ENCODE results near the gene ZNF740. TPM values are rescaled to one million over a fixed set of nuclear protein-coding genes. Genes with fewer than 3 reads are reported as not detected.

The ZNF740 gene
- total and polyA plus RNA-seq, 2 of the 8 experiments (the other 6 are each of a cell fraction or from before 2014, with no cell fraction given), result 8.2 to 40.0 TPM

GRCh38 chr12:53147653-53148052 lies 32.9 kb upstream of the ZNF740 start:
- Histone ChIP-seq H4K5ac (ENCODE audit: insufficient read length, low read depth, low read length) (no peak overlapping the region), H3K56ac (replicated peaks; ENCODE audit: insufficient read length, low read depth, low read length) (no peak overlapping the region), H2BK12ac (ENCODE audit: low read depth, low read length) (no peak overlapping the region), H3K23ac (ENCODE audit: insufficient read length) (no peak overlapping the region), H3K27ac (ENCODE audit: low read depth, low read length) (no peak overlapping the region), H3K23me2 (ENCODE audit: low read depth, low read length) (no peaks in the 10 kb centered on the region), H3K36me3 (ENCODE audit: control insufficient read depth in 2 of 4, insufficient read depth in 4 of 4, low read length in 3 of 4) (no peaks in the 10 kb centered on the region), H2BK15ac (ENCODE audit: low read length) (no peak overlapping the region), H2BK5ac (ENCODE audit: low read depth, low read length) (no peak overlapping the region), H3K9me3 (ENCODE audit: insufficient read depth in 2 of 2, low read depth in 1 of 2, low read length in 1 of 2) (peaks cover 0 to 4% of the 10 kb centered on the region in 2 experiments; a peak in 2 of 4 replicates), H2AFZ (ENCODE audit: low read length) (no peak overlapping the region), H3K4me3 (ENCODE audit: extremely low read depth in 1 of 4, insufficient read depth in 2 of 4, low read depth in 3 of 4, low read length in 4 of 4) (no peak overlapping the region), H3K27me3 (replicated peaks in 1 of 4; ENCODE audit: control insufficient read depth in 3 of 4, extremely low read depth in 1 of 4, insufficient read depth in 3 of 4, low read length in 3 of 4) (no peaks in the 10 kb centered on the region), H3K79me2 (ENCODE audit: control insufficient read depth in 1 of 2, insufficient read depth in 2 of 2, low read length in 2 of 2) (no peaks in the 10 kb centered on the region), H3K79me1 (ENCODE audit: low read depth, low read length) (no peaks in the 10 kb centered on the region), H2BK20ac (ENCODE audit: low read length) (no peak overlapping the region), H2BK120ac (replicated peaks; ENCODE audit: low read depth, low read length) (no peak overlapping the region), H3K18ac (ENCODE audit: extremely low read depth, low read length) (no peak overlapping the region), H3K14ac (ENCODE audit: insufficient read length) (no peak overlapping the region), H3K4me1 (replicated peaks in 1 of 4; ENCODE audit: control insufficient read depth in 3 of 4, insufficient read depth in 4 of 4, low read length in 3 of 4) (peaks cover 0 to 2% (median 0%) of the 10 kb centered on the region in 4 experiments; a peak in 2 of 7 replicates), H4K91ac (replicated peaks; ENCODE audit: insufficient read length, low read length) (no peak overlapping the region), H3K4ac (replicated peaks; ENCODE audit: insufficient read length, low read depth, low read length) (no peak overlapping the region), H4K20me1 (replicated peaks in 1 of 2; ENCODE audit: control insufficient read depth in 1 of 2, insufficient read depth in 2 of 2, low read length in 2 of 2) (no peaks in the 10 kb centered on the region), H3K9ac (replicated peaks in 1 of 4; ENCODE audit: extremely low read depth in 1 of 4, low read depth in 3 of 4, low read length in 3 of 4) (no peak overlapping the region), H3K4me2 (ENCODE audit: insufficient read depth in 1 of 2, low read depth in 2 of 2, low read length in 2 of 2) (no peak overlapping the region), H4K8ac (ENCODE audit: extremely low read depth, insufficient read depth, low read length) (no peak overlapping the region), H2AK5ac (ENCODE audit: low read depth, low read length) (no peak overlapping the region)
- no peak for FAIRE-seq
- ChIA-PET CTCF (ENCODE audit: partially characterized antibody) (interaction anchor here (0.7 kb wide), 1 partner anchor 48 kb away, joined by 3 read pairs; no protein-coding TSS in a partner anchor), POLR2A (ENCODE audit: partially characterized antibody) (interaction anchor here (1.4 kb wide), 1 partner anchor 12 kb away, joined by 4 read pairs; no protein-coding TSS in a partner anchor)
- DNase-seq (ENCODE audit: low read depth in 1 of 2, low spot score in 2 of 2), result no peak
- no peak for TF ChIP-seq POLR2AphosphoS5 (IDR thresholded peaks at IDR 0.05; ENCODE audit: low read depth, low read length)
- WGBS, 2 experiments (ENCODE audit: extremely low coverage in 1 of 2, insufficient coverage in 1 of 2, insufficient read length in 1 of 2, insufficient replicate concordance in 2 of 2, low coverage in 1 of 2, low lambda C conversion rate in 2 of 2, missing lambda C conversion rate in 1 of 2), result 88% methylated on average over 15 of the region's 15 CpGs; no CpG with 5 or more reads in 1 of the 2 experiments
